COLO668 (cell line): Measurements from ENCODE around the gene ULBP3.

Experiments
- DNase-seq: peaks from one replicate; lab custom pipeline; 2025; ENCODE audit not compliant: unreplicated experiment; lab: John Stamatoyannopoulos, UW

Gene ULBP3

DNA sequence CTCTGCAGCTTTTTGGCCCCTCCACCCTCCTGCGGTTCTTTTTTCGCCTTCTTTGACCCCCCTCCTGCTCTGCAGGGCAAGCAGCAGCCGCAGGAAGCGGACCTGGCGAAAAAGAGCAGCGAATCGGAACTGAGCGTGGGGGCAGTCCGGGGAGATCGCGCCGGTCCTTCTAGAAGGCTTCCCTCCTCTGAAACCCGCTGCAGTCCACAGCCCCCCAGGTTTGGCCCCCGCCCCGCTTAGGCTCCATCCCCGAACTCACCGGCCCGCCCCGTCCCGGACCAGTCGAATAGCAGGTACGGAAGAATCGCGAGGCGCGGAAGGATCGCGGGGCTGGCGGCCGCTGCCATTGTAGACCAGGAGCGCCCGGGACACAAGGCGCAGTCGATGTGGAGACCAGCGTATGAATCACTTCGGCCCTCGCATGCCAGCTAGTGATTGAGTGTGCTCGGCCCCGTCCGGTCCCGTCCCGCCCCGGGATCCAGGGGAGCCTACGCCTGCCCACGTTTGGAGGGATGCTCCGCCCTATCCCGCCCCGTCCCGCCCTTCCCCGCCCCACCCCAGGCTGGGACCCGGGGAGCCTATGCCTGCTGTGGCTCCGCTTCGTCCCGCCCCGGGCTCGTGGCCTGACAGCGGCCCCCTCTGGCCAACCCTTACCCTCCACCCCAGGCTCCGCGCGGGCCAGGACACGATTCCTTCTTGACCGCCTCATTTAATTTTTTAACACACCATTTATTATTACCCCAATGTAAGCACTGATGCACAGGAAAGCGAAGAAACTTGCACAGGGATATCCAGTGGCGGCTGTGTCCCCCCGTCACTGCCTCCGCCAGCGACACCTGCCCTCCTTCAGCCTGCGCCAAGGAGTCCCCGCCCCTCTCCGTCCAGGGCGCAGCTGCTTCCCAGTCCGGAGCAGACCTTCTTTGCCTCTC, at the start of gene ULBP3:
ULBP3 (minus strand) TSS at position 402 of the 929 bp plus-strand sequence; CDS start at position 347, 55 bp downstream.
- DNase-seq = peak; percentile 72

- peak; percentile 74 for DNase-seq
Observed at GRCh38 chr6:150118627-150119026, 49.7 kb upstream of the ULBP3 start.

DNA sequence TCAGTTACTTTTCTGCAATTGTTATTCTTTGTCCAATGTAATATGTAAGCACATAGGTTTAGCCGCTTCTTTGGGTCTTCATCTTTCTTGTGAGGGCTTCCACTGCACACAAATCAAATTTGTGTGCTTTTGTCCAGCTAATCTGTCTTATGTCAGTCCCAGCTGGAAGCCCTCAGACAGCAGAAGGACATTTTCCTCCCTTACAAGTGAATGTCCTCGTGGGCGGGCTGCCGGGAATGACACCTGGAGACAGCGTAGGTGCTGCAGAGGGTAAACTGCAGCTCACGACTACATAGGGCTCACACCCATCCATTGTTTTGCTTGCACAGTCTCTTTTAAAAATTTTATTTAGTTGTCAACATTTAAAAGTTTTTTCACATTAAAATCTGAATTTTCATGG, 49.3 kb upstream of the ULBP3 start:
- peak; percentile 48 for DNase-seq

GRCh38 chr6:150116200-150116800, 47.4 kb upstream of the ULBP3 start:
- no peak for DNase-seq

DNA sequence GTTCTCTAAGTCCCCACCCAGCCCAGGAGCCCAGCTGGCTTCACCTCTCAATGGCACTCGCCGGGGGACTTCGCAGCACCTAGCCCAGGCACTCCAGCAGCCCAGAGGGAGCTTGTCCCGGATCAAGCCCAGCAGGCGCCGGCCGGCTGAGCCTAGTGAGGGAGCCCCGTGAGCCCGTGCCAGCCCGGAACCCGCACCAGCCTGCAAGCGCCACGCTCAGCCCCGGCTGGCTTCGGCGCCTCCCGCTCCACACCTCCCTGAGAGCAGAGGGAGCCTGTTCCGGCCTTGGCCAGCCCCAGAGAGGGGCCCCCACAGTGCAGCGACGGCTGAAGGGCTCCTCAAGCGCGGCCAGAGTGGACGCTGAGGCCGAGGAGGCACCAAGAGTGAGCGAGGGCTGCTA, 46.8 kb upstream of the ULBP3 start:
- DNase-seq = no peak

- no peak for DNase-seq
Observed at GRCh38 chr6:150112233-150112632, 43.3 kb upstream of the ULBP3 start.

- DNase-seq = no peak
Observed at GRCh38 chr6:150102750-150103270, 33.9 kb upstream of the ULBP3 start.

DNA sequence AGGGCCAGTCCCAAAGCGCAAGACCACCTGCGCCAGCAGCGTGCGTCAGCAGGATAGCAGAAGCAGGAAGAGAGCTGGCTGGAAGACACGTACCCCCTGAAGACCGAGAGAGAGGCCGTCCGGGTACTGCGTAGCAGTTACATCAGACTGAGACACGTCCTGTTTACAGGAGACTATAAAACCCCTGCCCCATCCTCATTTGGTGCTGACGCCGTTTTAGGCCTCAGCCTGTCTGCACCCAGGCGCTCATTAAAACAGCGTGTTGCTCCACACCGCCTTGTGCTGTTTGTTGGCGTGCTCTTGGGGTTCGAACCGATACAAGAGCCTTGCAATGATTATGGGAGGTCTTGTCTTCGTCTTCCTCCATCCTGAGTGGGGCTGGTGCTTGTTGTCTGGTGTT, 31.8 kb upstream of the ULBP3 start:
- no peak for DNase-seq

GRCh38 chr6:150099953-150100352, 31.0 kb upstream of the ULBP3 start:
- DNase-seq = no peak

DNA sequence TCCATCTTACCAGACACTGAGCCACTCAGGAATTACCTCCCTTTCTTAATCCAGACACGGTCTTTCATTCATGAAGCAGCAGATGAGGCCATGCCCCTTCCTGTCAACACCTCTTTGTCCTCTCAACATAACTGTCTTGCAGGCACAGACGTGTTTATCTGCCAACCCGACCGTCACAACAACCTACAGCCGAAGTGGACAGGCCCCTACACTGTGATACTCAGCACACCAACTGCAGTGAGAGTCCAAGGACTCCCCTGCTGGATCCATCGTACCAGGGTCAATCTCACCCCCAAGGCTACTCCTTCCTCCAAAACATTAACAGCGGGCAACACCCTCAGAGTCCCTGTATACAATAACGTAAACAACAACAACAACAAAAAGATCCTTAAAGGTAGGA, 30.6 kb upstream of the ULBP3 start:
- no peak for DNase-seq

GRCh38 chr6:150098155-150098554, 29.2 kb upstream of the ULBP3 start:
- DNase-seq = no peak

DNA sequence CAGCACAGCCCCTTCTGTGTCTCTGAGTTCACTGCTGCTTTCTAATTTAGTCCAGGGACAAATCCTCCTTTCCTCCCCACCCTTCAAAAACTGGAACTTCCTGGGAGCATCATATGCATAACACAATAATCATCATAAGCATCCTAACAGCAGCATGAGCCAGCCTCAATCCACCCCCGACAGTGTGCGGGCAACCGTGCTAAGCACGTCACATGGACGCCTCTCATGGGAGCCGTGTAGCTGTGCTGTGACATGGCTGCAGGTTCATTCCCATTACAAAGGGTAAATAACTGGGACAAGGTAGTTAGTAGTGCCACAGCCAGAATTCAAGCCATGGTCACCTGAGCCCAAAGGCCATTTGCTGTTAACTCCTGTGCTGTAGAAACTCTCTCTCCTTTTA, 24.5 kb upstream of the ULBP3 start:
- DNase-seq = no peak

- no peak for DNase-seq
Observed at GRCh38 chr6:150091476-150091875, 22.6 kb upstream of the ULBP3 start.

- DNase-seq = no peak
Observed at GRCh38 chr6:150090328-150090727, 21.4 kb upstream of the ULBP3 start.

- DNase-seq = peak; percentile 52
Observed at GRCh38 chr6:150088481-150089154, 19.7 kb upstream of the ULBP3 start.

GRCh38 chr6:150087336-150087735, 18.4 kb upstream of the ULBP3 start:
- no peak for DNase-seq

GRCh38 chr6:150086026-150086425, 17.1 kb upstream of the ULBP3 start:
- DNase-seq = no peak

DNA sequence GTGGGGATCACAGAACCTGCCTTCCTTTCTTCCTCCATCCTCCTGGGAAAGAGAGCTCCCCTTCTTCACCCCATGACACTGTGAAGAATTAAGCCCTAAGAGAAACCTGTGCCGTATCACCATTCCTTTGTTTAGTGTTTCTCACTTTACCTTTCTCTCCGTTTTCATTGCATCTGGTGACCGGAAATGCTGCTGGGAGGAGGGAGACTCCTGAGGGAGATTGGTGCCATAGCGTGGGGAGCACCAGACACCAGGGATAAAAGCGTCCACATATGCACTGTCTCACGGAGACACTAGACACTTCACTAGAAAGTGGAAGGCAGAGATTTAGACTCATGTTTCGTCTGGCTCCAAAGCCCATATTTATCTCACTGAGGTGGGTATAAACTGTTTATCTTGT, 15.5 kb upstream of the ULBP3 start:
- DNase-seq = no peak

- DNase-seq = no peak
Observed at GRCh38 chr6:150083839-150084238, 14.9 kb upstream of the ULBP3 start.

DNA sequence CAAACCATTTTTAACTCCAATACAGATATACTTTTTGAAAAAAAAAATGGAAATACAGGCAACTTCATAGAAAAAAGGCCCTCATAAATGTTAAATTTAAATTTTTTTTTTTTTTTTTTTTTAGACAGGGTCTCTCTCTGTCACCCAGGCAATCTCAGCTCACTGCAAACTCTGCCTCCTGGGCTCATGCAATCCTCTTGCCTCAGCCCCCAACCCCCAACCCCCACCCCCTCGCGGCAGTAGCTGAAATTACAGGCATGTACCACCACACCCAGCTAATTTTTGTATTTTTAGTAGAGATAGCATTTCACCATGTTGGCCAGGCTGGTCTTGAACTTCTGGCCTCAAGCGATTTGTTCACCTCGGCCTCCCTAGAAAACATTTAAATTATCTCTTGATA, 12.8 kb upstream of the ULBP3 start:
- no peak for DNase-seq

- no peak for DNase-seq
Observed at GRCh38 chr6:150079604-150080003, 10.7 kb upstream of the ULBP3 start.

DNA sequence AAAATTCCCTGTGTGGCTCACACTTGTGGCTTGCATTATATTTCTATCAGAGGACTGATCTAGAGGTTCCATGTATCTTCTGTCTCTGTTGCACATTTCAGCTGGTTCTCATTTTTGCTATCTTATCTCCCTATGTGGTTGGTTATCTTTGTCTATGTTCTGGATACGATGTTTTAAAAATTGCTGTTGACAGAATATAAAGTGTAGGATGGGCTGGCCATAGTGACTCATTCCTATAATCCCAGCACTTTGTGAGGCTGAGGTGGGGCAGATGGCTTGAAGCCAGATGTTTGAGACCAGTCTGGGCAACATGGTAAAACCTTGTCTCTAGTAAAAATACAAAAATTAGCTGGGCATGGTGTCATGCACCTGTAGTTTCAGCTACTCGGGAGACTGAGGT, 9.9 kb upstream of the ULBP3 start:
- no peak for DNase-seq
